Central memory CD4-positive, alpha-beta T cell (primary cell): Measurements from ENCODE around the gene SUCLG2.

Experiments
- DNase-seq: peaks from one replicate; pipeline ENCODE4 v3.0.0; 2022

The SUCLG2 gene

GRCh38 chr3:67437789-67438188 lies 216.6 kb downstream of the SUCLG2 start:
- no peak for DNase-seq

GRCh38 chr3:67437090-67437489 lies 217.3 kb downstream of the SUCLG2 start:
- DNase-seq: no peak

- no peak for DNase-seq
Measured at GRCh38 chr3:67433109-67433508, 221.3 kb downstream of the SUCLG2 start.

- no peak for DNase-seq
Measured at GRCh38 chr3:67431887-67432286, 222.5 kb downstream of the SUCLG2 start.

- DNase-seq: no peak
Measured at GRCh38 chr3:67423722-67424121, 230.7 kb downstream of the SUCLG2 start.

- no peak for DNase-seq
Measured at GRCh38 chr3:67421912-67422311, 232.5 kb downstream of the SUCLG2 start.

- no peak for DNase-seq
Measured at GRCh38 chr3:67419779-67420178, 234.6 kb downstream of the SUCLG2 start.

- DNase-seq: no peak
Measured at GRCh38 chr3:67419218-67419529, 235.2 kb downstream of the SUCLG2 start.

GRCh38 chr3:67418426-67419217 lies 235.8 kb downstream of the SUCLG2 start:
- no peak for DNase-seq

GRCh38 chr3:67416703-67417102 lies 237.7 kb downstream of the SUCLG2 start:
- DNase-seq: no peak

- DNase-seq: no peak
Measured at GRCh38 chr3:67415511-67415910, 238.9 kb downstream of the SUCLG2 start.

- no peak for DNase-seq
Measured at GRCh38 chr3:67414740-67415139, 239.7 kb downstream of the SUCLG2 start.

- DNase-seq: no peak
Measured at GRCh38 chr3:67405193-67405592, 249.2 kb downstream of the SUCLG2 start.

- no peak for DNase-seq
Measured at GRCh38 chr3:67402873-67403272, 251.5 kb downstream of the SUCLG2 start.

- no peak for DNase-seq
Measured at GRCh38 chr3:67401921-67402320, 252.5 kb downstream of the SUCLG2 start.

GRCh38 chr3:67400476-67400875 lies 253.9 kb downstream of the SUCLG2 start:
- DNase-seq: no peak

GRCh38 chr3:67389176-67389575 lies 265.2 kb downstream of the SUCLG2 start:
- no peak for DNase-seq

- no peak for DNase-seq
Measured at GRCh38 chr3:67388738-67389137, 265.7 kb downstream of the SUCLG2 start.

- DNase-seq: no peak
Measured at GRCh38 chr3:67386451-67386850, 268.0 kb downstream of the SUCLG2 start.

GRCh38 chr3:67384760-67385397 lies 269.5 kb downstream of the SUCLG2 start:
- DNase-seq: peak; percentile 20

GRCh38 chr3:67384016-67384415 lies 270.4 kb downstream of the SUCLG2 start:
- DNase-seq: no peak

- DNase-seq: no peak
Measured at GRCh38 chr3:67383379-67383778, 271.0 kb downstream of the SUCLG2 start.

GRCh38 chr3:67382536-67382935 lies 271.9 kb downstream of the SUCLG2 start:
- no peak for DNase-seq

GRCh38 chr3:67381667-67382272 lies 272.6 kb downstream of the SUCLG2 start:
- no peak for DNase-seq
